ENCODE data around the gene CYLD.

DNA sequence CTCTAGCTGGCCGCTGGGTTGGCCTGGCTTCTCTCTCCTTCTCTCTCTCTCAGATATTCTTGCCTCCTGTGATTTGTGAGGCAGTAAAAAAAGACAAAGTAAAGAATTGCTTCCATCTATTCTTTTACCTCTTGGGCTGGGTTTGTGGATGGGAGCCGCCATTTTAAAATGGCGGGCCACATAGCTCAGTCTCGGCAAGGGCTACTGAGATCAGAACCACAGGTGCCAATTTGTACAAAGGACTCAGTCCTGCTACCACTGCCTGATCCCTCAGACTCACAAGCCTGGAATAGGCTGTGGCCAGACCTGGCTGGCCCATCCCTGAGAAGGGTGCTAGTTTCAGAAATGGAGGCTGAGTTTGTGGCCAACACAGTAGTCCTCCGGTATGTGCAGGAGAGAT lies 24.4 kb upstream of the CYLD start:
- TF ChIP-seq POLR2A (IDR thresholded peaks at IDR 0.05) = no peak
- TF ChIP-seq, protein P1, sequence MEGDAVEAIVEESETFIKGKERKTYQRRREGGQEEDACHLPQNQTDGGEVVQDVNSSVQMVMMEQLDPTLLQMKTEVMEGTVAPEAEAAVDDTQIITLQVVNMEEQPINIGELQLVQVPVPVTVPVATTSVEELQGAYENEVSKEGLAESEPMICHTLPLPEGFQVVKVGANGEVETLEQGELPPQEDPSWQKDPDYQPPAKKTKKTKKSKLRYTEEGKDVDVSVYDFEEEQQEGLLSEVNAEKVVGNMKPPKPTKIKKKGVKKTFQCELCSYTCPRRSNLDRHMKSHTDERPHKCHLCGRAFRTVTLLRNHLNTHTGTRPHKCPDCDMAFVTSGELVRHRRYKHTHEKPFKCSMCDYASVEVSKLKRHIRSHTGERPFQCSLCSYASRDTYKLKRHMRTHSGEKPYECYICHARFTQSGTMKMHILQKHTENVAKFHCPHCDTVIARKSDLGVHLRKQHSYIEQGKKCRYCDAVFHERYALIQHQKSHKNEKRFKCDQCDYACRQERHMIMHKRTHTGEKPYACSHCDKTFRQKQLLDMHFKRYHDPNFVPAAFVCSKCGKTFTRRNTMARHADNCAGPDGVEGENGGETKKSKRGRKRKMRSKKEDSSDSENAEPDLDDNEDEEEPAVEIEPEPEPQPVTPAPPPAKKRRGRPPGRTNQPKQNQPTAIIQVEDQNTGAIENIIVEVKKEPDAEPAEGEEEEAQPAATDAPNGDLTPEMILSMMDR (IDR thresholded peaks at IDR 0.05) = no peak

All from adrenal gland (tissue), 5 donors.